ENCODE measurements around the gene CNGB1. TPM values are rescaled to one million over a fixed set of nuclear protein-coding genes. Genes with fewer than 3 reads are reported as not detected.

The CNGB1 gene
- total RNA-seq, 1 donor from 2014 or later = not detected

DNA sequence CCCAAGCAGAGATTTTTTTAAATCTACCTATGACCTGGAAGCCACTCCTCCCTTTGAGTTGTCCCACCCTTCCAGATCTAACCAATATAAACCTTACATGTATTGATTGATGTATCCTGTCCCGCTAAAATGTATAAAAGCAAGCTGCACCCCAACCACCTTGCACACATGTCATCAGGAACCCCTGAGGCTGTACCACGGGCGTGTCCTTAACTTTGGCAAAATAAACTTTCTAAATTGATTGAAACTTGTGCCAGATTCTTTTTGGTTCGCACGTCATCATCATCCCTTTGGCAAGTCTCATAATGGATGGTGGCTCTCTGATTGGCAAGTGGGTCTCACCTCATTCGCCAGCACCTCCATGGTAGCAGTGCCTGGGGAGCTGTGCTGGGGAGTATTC, 60.2 kb downstream of the CNGB1 start:
- DNase-seq (ENCODE audit: low spot score, unreplicated experiment) = no peak
- H3K9me3 Mint-ChIP-seq (ENCODE audit: low read depth) = no peaks in the 10 kb centered on the region
- H3K4me3 Mint-ChIP-seq (ENCODE audit: low read depth) = no peak overlapping the region
- TF ChIP-seq, protein P1, sequence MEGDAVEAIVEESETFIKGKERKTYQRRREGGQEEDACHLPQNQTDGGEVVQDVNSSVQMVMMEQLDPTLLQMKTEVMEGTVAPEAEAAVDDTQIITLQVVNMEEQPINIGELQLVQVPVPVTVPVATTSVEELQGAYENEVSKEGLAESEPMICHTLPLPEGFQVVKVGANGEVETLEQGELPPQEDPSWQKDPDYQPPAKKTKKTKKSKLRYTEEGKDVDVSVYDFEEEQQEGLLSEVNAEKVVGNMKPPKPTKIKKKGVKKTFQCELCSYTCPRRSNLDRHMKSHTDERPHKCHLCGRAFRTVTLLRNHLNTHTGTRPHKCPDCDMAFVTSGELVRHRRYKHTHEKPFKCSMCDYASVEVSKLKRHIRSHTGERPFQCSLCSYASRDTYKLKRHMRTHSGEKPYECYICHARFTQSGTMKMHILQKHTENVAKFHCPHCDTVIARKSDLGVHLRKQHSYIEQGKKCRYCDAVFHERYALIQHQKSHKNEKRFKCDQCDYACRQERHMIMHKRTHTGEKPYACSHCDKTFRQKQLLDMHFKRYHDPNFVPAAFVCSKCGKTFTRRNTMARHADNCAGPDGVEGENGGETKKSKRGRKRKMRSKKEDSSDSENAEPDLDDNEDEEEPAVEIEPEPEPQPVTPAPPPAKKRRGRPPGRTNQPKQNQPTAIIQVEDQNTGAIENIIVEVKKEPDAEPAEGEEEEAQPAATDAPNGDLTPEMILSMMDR (IDR thresholded peaks at IDR 0.05; ENCODE audit: unreplicated experiment) = no peak
- peaks cover 15% of the 10 kb centered on the region for H3K27me3 Mint-ChIP-seq
- no peak overlapping the region for H3K27ac Mint-ChIP-seq
- no peaks in the 10 kb centered on the region for H3K36me3 Mint-ChIP-seq (ENCODE audit: insufficient read depth)
- no peaks in the 10 kb centered on the region for H3K4me1 Mint-ChIP-seq (ENCODE audit: low read depth)

GRCh38 chr16:57908409-57908987, 62.4 kb downstream of the CNGB1 start:
- H3K4me1 Mint-ChIP-seq (ENCODE audit: low read depth) = no peaks in the 10 kb centered on the region
- no peaks in the 10 kb centered on the region for H3K36me3 Mint-ChIP-seq (ENCODE audit: insufficient read depth)
- H3K9me3 Mint-ChIP-seq (ENCODE audit: low read depth) = no peaks in the 10 kb centered on the region
- TF ChIP-seq, protein P1 (IDR thresholded peaks at IDR 0.05; ENCODE audit: unreplicated experiment) = no peak
- DNase-seq (ENCODE audit: low spot score, unreplicated experiment) = no peak
- H3K27ac Mint-ChIP-seq = no peak overlapping the region
- no peak overlapping the region for H3K4me3 Mint-ChIP-seq (ENCODE audit: low read depth)
- H3K27me3 Mint-ChIP-seq = peaks cover 36% of the 10 kb centered on the region

GRCh38 chr16:57906382-57907316, 64.3 kb downstream of the CNGB1 start:
- Mint-ChIP-seq H3K9me3 (ENCODE audit: low read depth) (no peaks in the 10 kb centered on the region), H3K4me1 (ENCODE audit: low read depth) (no peaks in the 10 kb centered on the region), H3K27ac (no peak overlapping the region), H3K4me3 (ENCODE audit: low read depth) (no peak overlapping the region), H3K27me3 (peaks cover 43% of the 10 kb centered on the region), H3K36me3 (ENCODE audit: insufficient read depth) (no peaks in the 10 kb centered on the region)
- TF ChIP-seq, protein P1 (IDR thresholded peaks at IDR 0.05; ENCODE audit: unreplicated experiment) = peak; percentile 44
- DNase-seq (ENCODE audit: low spot score, unreplicated experiment) = no peak

DNA sequence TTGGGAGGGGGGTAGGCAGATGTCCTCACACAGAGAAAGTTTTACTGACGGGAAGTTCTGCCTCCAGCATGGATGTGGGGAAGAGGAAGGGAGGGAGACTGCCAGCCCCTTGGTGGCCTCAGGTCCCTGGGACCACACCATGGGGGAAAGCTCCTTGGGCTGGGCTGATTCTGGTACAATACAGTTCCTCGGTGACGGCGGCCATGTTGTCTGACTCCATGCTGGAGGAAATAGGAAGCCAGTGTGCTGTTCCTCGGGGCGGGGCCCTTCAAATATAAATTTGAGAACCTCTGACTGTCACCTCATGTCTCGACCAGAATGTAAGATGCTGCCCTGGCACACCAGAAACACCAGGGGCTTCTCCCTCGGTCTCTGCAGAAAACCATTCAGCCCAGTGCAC, 66.8 kb downstream of the CNGB1 start:
- Mint-ChIP-seq H3K4me1 (ENCODE audit: low read depth) (peaks cover 3% of the 10 kb centered on the region), H3K4me3 (ENCODE audit: low read depth) (no peak overlapping the region), H3K36me3 (ENCODE audit: insufficient read depth) (no peaks in the 10 kb centered on the region), H3K9me3 (ENCODE audit: low read depth) (no peaks in the 10 kb centered on the region), H3K27ac (no peak overlapping the region), H3K27me3 (peaks cover 52% of the 10 kb centered on the region)
- TF ChIP-seq, protein P1 (IDR thresholded peaks at IDR 0.05; ENCODE audit: unreplicated experiment) = no peak
- DNase-seq (ENCODE audit: low spot score, unreplicated experiment) = no peak

- Mint-ChIP-seq H3K36me3 (ENCODE audit: insufficient read depth) (no peaks in the 10 kb centered on the region), H3K27ac (no peak overlapping the region)
These were observed 67.3 kb downstream of the CNGB1 start for GRCh38 chr16:57903656-57904055.

More at GRCh38 chr16:57903656-57904055, 67.3 kb downstream of the CNGB1 start:
- H3K9me3 Mint-ChIP-seq (ENCODE audit: low read depth) = no peaks in the 10 kb centered on the region
- peaks cover 56% of the 10 kb centered on the region for H3K27me3 Mint-ChIP-seq
- H3K4me1 Mint-ChIP-seq (ENCODE audit: low read depth) = peaks cover 3% of the 10 kb centered on the region
- H3K4me3 Mint-ChIP-seq (ENCODE audit: low read depth) = no peak overlapping the region
- DNase-seq (ENCODE audit: low spot score, unreplicated experiment) = no peak
- TF ChIP-seq, protein P1 (IDR thresholded peaks at IDR 0.05; ENCODE audit: unreplicated experiment) = no peak
